GM18502 (cell line): ENCODE data around the gene STX4.
"Not testable (repeated sequence)": the region's sequence is repeated elsewhere in the genome, so short reads cannot be mapped to it uniquely, and the experiment has no call there.

Source experiments
- ATAC-seq: cut with Tn5 transposase; IDR thresholded peaks from one replicate; pipeline ENCODE4 v1.9.1; 2021; ENCODE audit warnings: mild to moderate bottlenecking; ENCODE audit not compliant: unreplicated experiment, poor library complexity

The STX4 gene

DNA sequence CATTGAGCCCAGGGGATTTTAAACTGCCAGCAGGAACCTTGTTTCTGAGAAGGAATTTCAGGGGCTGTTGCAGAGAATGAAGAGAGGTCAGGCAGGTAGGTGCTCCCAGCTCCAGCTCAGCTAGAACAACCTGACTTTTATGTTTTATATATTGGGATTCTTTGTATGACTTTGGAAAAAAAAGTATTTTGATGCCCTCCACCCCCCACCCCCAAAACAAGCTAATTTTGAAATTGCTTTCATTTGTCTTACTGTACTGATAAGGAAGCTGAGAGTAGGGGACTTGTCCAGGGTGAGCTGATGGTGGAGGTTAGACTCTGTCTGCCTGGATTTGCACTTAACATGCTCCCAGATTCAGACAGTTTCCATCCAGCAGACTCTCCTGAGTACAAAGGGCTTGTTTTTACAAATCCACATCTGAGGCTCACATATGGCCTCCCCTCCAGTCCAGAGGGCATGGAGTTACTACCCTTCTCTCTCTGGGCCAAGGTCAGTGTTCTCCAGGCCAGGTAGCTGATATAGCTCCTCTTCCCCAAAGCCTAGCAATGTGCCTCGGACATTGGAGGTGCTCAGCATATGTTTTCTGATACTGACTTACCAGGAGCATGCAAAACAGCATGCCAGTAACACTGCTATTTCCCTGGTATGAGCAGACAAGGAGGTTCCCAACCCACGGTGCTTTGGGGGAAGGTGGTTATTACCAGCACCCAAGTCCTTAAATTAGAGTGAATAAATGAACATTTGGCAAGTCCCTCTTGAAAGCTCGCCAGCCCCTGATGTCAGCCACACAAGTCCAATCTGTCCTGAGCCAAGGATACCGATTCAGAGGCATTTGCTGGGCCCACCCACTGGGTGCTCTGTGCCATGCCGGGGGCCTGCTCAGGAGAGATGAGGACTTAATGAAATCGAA lies 34.3 kb upstream of the STX4 start:
- no peak for ATAC-seq

DNA sequence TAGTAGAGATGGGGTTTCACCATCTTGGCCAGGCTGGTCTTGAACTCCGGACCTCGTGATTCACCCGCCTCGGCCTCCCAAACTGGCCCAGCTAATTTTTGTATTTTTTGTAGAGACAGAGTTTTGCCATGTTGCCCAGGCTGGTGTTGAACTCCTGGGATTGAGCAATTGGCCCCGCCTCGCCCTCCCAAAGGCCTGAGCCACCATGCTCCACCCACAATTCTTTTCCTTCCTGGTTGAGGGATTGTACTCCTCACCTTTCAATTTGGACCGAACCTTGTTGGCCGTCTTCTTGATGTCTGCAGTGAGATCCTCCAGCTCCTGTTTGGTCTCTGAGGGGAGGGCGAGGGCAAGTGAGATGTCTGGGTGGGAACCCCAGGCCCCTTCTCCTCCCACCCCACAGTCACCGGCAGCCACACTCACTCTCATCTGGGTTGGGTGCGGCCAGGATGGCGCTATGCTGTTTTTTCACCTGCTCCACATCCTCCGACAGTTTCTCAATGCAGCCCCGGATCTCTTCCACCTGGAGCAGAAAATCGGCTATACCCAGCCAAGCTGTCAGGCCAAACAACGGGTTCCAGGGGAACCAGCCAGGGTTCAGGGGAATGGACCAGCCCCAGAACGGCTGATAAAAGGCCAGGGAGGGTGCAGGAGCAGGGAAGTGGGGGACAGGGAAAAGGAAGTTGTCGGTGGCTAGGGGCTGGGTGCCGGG lies 32.5 kb upstream of the STX4 start:
- ATAC-seq = no peak

DNA sequence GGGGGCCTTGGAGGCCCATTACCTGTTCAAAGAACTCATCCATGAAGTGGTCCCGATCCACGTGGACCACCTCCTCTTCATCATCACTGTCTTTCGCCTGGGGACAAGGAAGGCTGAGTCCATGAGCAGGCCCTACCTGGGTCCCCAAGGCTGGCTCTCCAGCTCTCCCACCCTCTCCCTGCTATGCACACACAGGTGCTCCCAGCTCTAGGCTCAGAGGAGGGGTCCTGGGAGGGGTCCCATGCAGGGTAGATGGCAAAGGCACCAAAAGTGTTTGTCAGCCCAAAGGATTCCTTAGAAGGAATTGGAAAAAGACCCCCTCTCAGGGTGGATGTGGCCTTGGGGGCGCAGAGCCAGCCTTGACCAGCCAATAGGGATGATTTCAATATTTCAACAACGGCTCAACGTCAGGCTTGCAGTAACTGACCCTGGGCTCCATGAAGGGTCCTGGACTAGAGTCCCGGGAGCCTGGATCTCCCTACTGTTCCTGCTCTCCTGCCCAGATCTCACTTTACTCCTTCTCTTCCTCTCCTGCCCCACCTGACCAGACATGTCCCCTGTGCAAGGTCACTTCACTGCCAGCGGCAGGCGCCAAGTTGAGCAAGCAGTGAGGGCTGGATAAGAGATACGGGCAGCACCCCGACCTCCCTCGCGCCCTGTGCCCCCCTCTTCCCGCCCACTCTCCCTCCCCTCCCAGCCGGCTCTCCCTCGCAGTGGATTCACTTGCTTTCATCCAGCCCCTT lies 31.7 kb upstream of the STX4 start:
- ATAC-seq = no peak

DNA sequence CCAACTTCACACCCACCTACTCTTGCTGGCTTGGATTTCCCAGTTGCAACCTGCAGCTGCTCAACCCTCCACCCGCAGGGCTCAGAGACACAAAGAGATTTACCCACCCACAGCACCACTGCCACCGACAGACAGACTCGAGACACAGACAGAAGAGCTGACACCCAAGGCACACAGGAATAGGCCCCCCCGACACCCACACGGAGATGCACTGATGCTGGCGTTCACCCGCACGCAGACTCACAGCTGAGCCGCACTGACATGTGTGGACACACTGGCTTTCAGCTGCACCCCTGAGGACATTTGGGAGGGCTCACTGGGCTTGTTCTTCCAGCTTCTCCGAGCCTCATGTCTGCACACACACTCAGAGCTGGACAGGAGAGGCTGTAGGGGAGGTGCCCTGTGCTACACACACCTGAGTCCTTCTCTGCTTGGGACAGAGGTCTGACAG lies 31.1 kb upstream of the STX4 start:
- ATAC-seq = no peak

DNA sequence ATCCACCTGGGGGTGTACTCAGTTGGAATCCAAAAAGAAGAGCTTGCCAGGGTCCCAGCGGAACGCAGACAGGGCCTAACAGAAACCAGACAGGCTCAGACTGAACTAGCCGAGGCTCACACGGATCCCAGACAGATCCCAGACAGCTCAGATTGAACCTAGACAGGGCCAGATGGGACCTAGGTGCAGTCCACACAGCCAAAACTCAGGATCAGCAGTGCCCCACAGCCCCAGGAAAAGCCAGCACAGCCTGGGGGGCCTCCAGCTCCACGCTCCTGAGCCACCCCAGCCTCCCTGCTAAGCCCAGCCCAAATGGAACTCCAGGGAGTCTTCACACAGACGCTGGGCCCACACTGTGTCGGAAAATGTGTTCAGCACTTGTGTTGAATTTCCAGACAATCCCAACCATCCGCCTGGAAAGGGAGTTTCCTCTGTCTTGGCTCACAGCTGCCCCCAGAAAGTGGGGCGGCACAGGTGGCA lies 30.5 kb upstream of the STX4 start:
- no peak for ATAC-seq

DNA sequence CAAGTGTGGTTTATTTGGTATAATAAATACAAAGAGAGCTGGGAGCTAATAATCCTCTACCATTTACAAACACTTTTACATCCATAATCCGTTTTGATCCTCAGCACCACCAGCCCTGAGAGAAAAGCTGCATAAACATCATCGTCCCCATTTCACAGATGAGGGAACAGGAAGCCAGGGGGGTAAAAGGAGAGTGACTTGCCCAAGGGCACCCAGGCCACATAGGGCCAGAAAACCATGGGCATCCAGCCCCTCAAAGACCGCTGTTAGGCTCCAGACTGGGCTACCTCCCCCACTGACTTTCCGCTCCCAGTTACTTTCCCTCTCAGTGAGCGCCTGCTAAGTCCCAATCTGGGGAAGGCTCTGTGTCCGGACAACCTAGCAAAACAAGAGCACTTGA lies 29.6 kb upstream of the STX4 start:
- no peak for ATAC-seq

DNA sequence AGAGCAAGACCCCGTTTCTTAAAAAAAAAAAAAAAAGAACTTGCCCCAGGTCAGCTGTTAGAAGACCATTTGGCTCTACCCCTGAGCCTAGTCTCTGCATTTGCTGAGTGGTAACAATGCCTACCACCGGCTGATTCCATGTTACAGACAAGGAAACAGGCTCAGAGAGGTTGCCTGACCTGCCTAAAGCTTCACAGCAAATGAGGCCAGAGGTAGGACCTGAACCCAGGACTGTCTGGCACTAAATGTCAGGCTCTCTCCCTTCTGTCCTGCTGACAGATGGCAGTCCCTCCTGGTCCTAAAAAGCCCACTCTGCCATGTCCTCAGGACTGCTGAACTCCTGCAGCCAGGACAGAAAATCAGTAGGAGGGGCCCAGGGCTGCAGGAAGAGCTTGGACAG lies 28.7 kb upstream of the STX4 start:
- ATAC-seq = no peak

DNA sequence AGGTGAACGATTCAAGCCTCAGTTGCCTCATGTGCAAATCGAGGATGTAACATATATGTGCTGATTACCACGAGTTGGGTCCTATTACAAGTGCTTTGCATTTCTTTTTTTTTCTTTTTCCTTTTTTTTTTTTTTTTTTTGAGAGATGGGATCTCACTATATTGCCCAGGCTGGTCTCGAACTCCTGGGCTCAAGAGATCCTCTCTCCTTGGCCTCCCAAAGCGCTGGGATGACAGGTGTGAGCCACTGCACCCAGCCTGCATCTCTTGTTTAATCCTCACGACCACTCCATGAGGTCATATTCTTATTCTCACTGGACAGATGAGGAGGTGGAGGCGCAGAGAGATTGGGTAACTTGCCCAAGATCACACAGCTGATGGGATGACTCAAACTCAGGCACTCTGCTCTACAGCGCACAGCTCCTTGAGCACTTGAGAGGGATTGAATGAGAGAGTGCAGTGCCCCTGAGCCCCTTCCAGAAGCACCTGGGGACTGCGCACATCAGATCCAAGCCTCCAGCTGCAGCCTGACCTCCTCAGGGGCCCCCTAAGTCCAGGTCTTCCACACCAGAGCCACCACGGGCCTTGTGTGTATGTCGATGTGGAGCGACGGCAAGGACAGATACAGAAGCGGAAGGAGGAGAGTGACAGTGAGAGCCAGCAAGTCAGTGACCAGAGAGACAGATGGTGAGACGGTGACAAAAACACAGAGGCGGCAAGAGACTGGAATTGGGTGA lies 27.8 kb upstream of the STX4 start:
- ATAC-seq = no peak

DNA sequence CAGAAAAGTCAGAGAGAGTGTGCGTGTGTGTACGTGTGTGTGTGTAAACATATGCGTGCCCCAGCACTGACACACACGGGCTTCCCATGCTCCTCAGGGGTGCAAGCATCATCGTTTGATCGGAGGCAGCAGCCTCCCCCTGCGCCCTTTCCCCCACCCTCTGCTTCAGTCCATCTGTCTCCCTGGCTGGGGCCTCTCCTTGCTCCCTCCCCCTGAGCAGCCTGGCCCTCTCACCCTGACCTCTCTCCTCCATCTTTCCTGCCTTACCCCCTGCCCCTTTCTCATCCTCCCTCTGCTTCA lies 27.3 kb upstream of the STX4 start:
- no peak for ATAC-seq

DNA sequence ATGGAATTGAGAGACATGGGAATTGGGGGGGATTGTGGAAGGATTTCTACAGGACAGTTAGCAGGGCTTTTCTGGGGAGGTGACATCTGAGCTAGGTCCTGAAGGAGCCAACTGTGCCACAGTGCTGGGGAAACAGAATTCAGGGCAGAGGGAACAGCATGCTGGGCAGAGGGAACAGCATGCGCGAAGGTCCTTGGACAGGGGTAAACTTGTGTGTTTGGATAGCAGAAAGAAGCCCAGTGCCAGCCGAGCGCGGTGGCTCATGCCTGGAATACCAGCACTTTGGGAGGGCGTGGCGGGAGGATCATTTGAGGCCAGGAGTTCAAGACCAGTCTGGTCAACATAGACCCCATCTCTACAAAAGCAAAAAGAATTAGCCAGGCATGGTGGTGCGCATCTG lies 26.8 kb upstream of the STX4 start:
- ATAC-seq = no peak

DNA sequence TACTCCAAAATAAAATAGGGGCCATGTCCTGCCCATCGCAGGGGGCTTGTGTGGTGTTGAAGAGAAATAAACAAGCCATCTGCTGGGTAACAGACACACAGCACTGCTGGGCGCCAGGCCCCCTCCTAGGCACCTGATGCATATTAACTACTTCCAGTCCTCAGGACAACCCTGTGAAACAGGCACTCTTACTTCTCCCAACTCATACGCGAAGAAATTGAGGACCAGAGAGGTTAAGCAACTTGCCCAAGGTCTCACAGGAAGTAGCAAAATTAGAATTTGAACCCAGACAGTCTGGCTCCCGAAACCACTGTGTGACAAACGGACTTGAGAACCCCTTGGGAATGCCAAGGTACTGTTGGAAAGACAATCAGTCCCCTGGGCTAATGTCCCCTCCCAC lies 25.7 kb upstream of the STX4 start:
- no peak for ATAC-seq

DNA sequence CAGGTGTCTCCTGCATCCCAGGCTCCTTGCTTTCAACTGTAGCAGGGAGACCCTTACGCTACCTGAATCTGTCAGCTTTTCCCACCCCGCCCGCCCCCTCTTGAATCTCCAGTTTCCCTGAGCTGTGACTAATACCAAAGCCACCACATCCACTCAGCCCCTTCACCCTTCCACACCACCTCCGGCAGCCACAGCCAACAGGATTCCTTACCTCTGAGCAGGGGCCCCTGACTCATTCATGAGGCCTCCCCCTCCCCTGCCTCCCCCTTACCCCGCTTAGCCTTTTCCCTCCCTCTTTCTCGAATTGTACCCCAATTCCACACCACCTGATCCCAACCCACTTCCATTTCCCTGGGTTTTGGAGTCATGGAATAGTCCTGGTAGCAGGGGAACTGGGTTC lies 25.2 kb upstream of the STX4 start:
- ATAC-seq = no peak

DNA sequence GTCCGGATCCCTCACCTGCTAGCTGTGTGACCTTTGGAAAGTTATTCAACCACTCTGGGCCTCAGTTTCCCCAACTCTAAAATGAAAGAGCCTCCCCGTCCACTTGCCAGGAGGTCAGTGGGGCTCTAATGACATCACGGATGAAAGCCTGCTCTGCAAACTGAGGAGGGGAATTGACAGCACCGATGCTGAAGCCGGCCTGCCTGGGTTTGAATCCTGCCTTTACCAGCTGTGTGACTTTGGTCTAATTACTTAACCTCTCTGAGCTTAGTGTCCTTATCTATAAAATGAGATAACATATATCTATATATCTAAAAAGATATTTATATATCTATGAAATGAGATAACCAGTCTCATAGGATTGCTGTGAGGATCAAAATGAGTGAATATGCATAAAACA lies 24.8 kb upstream of the STX4 start:
- ATAC-seq = no peak

DNA sequence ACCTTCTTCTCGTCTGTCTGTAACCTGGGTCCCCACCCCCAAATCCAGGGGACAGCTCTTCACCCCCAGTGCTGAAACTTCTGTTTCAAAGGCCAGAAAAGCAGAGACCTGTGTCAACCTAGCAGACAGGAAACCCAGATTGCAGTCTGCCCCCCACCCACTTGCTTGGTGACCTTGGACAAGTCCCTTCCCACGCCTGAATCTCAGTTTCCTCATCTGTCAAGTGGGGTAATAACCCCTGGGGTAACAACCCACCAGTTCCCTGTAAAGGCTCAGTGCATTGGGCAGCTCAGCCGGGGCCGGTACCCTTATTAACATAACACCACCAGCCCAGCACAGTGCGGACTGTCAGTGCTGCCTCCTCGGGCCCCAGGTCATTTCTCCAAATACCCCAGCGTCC lies 24.2 kb upstream of the STX4 start:
- no peak for ATAC-seq

DNA sequence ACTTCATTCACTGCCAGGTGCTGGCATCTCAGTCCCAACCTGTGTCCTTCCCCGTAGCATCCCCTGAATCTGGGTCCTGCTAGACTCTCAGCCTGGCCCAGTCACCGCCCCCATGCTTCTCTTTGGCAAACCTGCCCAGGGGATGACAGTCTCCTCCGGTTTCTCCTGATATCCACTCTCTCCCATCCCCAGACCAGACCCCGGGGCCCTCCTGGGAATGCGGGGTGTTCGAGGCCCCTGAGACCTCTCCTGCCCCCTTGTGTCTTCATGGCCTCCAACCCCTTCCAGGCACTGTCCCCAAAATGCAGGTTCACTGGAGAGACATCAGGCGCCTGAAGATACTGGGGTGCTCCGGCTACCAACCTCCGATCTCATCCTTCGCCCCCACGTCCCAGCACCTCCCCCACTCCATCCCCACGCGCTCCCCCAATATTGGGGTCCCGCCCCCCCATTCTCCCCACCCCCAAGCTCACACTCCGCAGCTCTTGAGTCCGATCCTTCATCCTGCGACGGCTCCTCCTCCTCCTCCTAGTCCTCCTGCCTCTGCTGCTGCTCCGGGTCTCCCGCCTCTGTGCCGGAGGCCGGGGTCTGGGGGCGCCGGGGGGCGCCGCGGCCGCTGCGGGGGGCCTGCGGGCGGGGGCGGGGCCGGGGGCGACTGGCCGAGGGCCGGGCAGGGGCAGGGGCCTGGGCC lies 23.3 kb upstream of the STX4 start:
- no peak for ATAC-seq

DNA sequence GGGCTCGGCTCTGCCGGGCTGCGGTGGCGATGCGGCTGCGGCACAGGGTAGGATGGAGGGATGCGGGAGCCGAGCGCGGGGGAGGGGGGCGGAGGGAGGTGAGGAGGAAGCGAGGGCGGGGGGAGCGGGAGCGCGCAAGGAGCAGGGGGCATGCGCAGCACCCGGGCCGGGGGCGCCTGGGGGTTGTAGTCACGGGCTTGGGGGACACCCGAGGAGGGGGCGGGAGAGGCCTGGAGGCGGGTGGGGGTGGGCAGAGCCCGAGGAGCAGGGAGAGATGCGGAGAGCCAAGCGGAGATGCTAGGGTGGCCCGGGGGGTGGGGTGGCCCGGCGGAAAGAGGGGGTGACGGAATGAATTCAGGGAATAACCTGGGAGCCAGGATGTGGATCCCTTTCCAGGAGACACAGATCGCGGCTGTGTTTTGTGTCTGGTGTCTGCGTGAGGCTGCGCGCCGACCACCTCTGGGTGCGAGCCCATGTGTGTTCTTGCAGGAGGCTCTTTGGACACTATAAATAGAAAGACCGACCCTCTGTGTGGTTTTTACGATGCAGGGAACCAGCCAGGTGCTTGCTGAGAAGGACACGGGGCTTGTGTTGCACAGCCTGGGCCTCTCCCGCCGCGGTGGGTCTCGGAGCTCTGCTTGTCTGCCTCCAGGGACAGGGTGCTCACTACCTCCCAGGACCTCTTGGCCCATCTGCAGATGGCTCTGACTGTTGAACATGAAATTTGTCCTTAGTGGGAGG lies 22.6 kb upstream of the STX4 start, which contains the start of gene STX1B:
STX1B (minus strand) TSS at position 54 of the 741 bp plus-strand sequence. CDS start 242 bp downstream, outside the sequence.
- no peak for ATAC-seq

DNA sequence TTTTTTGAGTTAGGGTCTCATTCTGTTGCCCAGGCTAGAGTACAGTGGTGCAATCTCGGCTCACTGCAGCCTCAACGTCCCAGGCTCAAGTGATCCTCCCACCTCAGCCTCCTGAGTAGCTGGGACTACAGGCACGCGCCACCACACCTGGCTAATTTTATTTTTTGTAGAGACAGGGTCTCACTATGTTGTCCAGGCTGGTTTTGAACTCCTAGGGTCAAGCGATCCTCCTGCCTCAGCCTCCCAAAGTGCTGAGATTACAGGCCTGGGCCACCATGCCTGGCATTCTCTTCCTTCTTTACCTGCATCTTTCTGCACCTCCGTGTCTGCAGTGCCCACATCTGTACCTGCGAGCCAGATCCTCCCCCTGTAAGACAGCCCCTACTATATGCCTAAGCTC lies 21.5 kb upstream of the STX4 start:
- ATAC-seq = not testable (repeated sequence)

DNA sequence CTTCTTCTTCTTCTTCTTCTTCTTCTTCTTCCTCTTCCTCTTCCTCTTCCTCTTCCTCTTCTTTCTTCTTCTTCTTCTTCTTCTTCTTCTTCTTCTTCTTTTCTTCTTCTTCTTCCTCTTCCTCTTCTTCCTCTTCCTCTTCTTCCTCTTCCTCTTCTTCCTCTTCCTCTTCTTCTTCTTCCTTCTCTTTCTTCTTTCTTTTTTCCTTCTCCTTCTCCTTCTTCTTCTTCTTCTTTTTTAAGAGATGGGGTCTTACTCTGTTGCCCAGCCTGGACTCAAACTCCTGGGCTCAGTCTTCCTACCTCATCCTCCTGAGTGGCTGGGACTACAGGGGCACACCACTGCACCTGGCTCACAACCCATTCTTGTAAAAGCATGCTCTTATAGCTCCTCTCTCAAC lies 20.1 kb upstream of the STX4 start:
- not testable (repeated sequence) for ATAC-seq

DNA sequence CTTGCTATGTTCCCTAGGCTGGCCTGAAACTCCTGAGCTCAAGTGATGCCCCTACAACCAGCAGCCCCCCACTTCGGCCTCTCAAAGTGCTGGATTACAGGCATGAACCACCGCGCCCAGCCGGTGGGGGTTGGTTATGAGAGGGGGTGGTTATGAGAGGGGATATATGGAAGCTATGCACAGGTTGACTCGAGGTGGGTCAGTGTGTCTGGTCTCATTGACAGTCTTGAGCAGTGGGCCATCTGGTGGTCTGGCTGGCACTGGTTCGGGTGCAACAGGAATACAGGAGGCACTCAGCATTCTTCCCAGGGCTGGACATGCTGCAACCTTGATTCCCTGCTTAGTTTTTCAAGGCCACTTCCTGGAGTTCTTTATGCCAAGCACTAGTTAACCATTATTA lies 17.3 kb upstream of the STX4 start:
- ATAC-seq = no peak
